HUES48 (cell line): ENCODE measurements around the gene TMC7.

Experiments
- H3K27ac ChIP-seq: one replicate; pipeline ENCODE4 v1.7.0; 2013; ENCODE audit warnings: low read depth, low read length, inconsistent platforms
- H3K27me3 ChIP-seq: 2 replicates; pipeline ENCODE4 v1.6.1; 2013; ENCODE audit warnings: mild to moderate bottlenecking, low read length; ENCODE audit not compliant: control insufficient read depth, insufficient read depth
- H3K36me3 ChIP-seq: 2 replicates; pipeline ENCODE4 v1.6.1; 2013; ENCODE audit warnings: low read length; ENCODE audit not compliant: control insufficient read depth, insufficient read depth
- H3K4me1 ChIP-seq: 2 replicates; pipeline ENCODE4 v1.6.1; 2013; ENCODE audit warnings: mild to moderate bottlenecking, low read length; ENCODE audit not compliant: control insufficient read depth, insufficient read depth
- H3K4me3 ChIP-seq: 2 replicates; pipeline ENCODE4 v1.5.1; 2013; ENCODE audit warnings: mild to moderate bottlenecking, low read depth, low read length
- H3K9ac ChIP-seq: 2 replicates; pipeline ENCODE4 v1.6.1; 2013; ENCODE audit warnings: mild to moderate bottlenecking, low read depth, low read length, moderate library complexity
- H3K9me3 ChIP-seq: 2 replicates; pipeline ENCODE4 v1.6.1; 2013; ENCODE audit warnings: low read length; ENCODE audit not compliant: control insufficient read depth, insufficient read depth

The TMC7 gene

DNA sequence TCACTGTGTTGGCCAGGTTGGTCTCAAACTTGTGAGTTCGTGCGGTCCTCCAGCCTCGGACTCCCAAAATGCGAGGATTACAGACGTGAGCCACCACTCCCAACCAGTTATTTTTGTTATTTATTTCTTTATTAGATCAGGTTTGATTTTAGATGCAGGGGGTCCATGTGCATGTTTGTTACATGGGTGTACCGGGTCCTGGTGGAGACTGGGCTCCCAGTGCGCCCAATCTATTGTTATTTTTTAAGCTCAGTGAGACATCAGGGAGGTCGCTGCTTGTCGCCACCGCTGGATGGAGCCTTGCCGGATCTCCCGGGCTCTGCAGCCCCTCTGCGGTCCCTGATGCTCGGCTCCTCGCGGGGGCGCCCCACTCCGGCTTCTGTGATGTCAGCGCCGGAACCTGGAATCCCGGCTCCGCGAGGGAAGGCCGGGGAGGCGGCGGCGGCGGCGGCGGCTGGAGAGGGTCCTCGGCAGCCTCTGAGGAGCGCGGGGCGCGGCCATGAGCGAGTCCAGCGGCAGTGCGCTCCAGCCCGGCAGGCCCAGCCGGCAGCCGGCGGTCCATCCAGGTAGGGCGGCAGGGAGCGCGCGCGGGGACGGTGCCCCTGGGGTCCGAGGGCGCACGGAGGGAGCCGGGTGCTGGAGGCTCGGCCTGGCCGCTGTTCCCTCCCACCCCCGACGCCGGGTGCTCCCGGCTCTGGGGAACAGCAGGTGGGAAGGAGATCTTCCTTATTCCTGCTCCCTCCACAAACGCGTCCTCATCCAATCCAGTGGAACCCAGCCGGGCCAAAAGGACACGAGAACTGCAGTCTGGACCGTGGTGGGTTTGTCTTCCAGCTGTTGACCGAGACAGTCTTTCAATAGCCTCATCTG, at the start of gene TMC7:
TSS of gene TMC7 (plus strand) at position 370 of the 870 bp plus-strand sequence. CDS start at position 500, 130 bp downstream.
- Histone ChIP-seq H3K4me3 (peak within 1 kb of the TSS; percentile 84), H3K9ac (peak within 1 kb of the TSS; percentile 83; the same call in 1 of the 2 replicates), H3K27me3 (no peaks in the 10 kb centered on the region), H3K4me1 (no peaks in the 10 kb centered on the region), H3K27ac (peak within 1 kb of the TSS; percentile 73), H3K36me3 (no peaks in the 10 kb centered on the region), H3K9me3 (no peaks in the 10 kb centered on the region)

DNA sequence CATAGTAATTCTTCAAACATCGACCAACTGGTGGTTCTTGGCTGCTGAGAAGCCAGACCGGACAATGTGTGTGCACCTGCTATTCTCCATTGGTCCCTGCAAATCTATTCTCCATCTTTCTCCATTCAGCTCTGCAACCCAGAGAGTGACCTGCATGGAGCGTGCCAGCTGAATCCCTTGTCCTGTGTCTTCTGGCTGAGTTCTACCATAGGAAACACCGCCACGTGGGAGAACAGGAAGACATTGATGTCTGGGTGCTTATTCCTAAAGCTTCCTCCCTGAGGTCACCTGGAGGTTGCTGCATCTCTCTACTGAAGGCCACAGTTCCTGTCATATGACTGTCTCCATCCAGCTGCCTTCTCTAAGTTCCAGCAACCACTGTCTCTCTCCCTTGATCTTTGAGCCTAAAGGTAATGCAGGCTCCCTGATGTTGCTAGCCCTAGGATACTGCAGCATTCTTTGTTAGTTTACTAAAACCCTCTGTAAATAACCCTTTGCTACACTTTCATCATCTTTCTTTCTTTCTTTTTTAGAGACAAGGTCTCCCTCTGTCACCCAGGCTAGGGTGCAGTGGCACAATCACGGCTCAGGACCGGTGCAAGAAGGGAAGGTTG, 46.9 kb upstream of the TMC7 start:
- H3K27ac ChIP-seq, result no peak overlapping the region
- H3K4me1 ChIP-seq, result peaks cover 13% of the 10 kb centered on the region
- no peaks in the 10 kb centered on the region for H3K27me3 ChIP-seq
- H3K4me3 ChIP-seq, result no peak overlapping the region
- H3K36me3 ChIP-seq, result no peaks in the 10 kb centered on the region
- H3K9me3 ChIP-seq, result no peaks in the 10 kb centered on the region
- H3K9ac ChIP-seq, result no peak overlapping the region

DNA sequence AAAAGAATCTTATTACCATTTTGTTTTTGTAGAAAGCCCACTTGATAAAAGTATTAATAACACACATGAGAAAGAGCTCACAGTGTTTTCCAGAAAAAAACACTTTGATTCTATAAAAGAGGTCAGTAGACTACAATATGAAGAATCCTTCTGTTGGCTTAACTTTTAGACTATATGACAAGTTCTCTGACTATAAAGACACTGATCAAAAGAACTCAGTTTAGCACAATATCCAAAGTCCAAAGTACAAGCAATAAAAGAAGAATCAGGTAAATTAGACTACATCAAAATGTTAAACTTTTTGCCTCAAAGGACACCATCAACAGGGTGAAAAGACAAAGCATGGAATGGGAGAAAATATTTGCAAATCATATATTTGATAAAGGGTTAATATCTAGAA, 46.3 kb upstream of the TMC7 start:
- H3K4me1 ChIP-seq, result peaks cover 10% of the 10 kb centered on the region

DNA sequence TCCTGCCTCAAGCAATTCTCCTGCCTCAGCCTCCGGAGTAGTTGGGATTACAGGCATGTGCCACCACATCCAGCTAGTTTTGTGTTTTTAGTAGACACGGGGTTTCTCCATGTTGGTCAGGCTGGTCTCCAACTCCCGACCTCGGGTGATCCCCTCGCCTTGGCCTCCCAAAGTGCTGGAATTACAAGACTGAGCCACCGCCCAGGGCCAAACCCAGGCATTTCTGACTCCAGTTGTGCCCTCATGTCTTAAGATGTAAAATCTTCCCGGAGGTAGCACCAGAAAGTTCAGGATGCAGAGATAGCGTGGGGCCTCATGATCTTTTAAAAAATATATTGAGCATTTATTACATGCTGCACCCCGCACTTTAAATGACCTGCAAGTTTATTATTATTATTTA, 44.7 kb upstream of the TMC7 start:
- H3K27me3 ChIP-seq, result no peaks in the 10 kb centered on the region

More for the DNA sequence above, 46.3 kb upstream of the TMC7 start:
- Histone ChIP-seq H3K9me3 (no peaks in the 10 kb centered on the region), H3K9ac (no peak overlapping the region), H3K4me3 (no peak overlapping the region), H3K36me3 (no peaks in the 10 kb centered on the region), H3K27ac (no peak overlapping the region), H3K27me3 (no peaks in the 10 kb centered on the region)

DNA sequence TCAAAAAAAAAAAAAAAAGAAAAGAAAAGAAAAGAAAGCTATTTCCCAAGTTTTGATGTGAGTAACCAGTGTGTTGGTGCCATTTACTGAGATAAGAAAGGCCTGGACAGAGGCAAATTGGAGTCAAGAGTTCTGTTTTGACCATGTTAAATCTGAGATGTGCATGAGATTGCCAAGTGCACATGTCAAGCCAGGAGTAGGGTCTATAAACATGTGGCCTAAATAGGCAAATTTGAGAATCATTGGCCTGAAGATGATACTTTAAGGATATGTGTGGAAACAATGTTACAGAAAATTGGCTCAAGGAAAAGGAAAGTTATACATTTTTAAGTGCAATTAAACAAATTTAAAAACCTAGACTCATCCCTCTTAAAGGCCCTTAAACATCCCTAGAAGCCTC, 42.3 kb upstream of the TMC7 start:
- Histone ChIP-seq H3K27ac (no peak overlapping the region), H3K27me3 (no peaks in the 10 kb centered on the region), H3K4me3 (no peak overlapping the region), H3K9me3 (no peaks in the 10 kb centered on the region), H3K9ac (no peak overlapping the region), H3K4me1 (peaks cover 10% of the 10 kb centered on the region), H3K36me3 (no peaks in the 10 kb centered on the region)

More for the DNA sequence above, 44.7 kb upstream of the TMC7 start:
- no peaks in the 10 kb centered on the region for H3K4me1 ChIP-seq
- no peaks in the 10 kb centered on the region for H3K36me3 ChIP-seq
- no peak overlapping the region for H3K4me3 ChIP-seq
- H3K27ac ChIP-seq, result no peak overlapping the region
- H3K9me3 ChIP-seq, result no peaks in the 10 kb centered on the region
- H3K9ac ChIP-seq, result no peak overlapping the region

DNA sequence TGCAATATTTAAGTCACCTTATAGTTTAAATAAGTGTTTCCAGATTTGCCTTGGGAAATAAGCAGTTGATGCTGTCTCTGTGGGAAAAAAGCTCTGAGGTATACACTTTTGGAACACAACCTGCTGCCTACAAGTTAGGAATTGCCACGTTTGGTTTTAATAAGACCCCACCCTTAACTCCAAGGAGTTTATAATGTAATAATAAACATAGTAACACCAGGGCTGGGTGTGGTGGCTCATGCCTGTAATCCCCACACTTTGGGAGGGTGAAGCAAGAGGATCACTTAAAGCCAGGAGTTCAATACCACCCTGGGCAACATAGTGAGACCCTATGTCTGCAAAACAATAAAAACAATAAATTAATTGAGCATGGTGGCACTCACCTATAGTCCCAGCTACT, 41.7 kb upstream of the TMC7 start:
- Histone ChIP-seq H3K27me3 (no peaks in the 10 kb centered on the region), H3K27ac (no peak overlapping the region), H3K4me1 (peaks cover 10% of the 10 kb centered on the region), H3K4me3 (no peak overlapping the region), H3K9ac (no peak overlapping the region), H3K36me3 (no peaks in the 10 kb centered on the region), H3K9me3 (no peaks in the 10 kb centered on the region)

DNA sequence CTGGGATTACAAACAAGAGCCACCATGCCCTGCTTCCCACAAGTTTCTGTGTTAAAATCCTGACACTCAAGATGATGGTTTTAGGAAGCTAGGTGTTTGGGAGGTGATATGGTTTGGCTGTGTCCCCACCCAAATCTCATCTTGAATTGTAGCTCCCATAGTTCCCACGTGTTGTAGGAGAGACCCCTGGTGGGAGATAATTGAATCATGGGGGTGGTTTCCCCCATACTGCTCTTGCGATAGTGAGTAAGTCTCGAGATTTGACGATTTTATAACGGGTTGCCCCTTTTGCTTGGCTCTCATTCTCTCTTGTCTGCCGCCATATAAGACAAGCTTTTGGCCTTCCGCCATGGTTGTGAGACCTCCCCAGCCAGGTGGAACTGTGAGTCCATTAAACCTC, 40.3 kb upstream of the TMC7 start:
- Histone ChIP-seq H3K36me3 (no peaks in the 10 kb centered on the region), H3K4me1 (peaks cover 10% of the 10 kb centered on the region), H3K27ac (no peak overlapping the region), H3K9me3 (no peaks in the 10 kb centered on the region), H3K9ac (no peak overlapping the region), H3K4me3 (no peak overlapping the region), H3K27me3 (no peaks in the 10 kb centered on the region)

DNA sequence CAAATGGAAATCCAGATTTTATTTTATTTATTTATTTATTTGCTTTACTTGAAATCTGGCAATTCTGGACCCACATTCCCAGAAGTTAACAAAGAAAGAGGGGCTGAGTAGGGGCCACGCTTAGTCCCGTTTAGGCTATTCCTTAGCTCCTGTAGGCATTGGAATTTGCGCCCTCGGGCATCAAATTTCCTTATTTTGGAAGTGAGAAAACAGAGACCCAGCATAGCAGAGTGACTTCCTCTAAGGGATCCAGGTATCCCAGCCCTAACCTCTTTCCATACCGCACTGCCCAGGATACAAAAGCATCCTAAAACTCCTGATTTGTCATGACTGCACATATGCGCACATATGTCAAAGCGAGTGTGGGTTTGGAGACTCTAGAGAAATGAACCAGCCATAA, 38.5 kb upstream of the TMC7 start:
- Histone ChIP-seq H3K27ac (no peak overlapping the region), H3K36me3 (no peaks in the 10 kb centered on the region), H3K27me3 (no peaks in the 10 kb centered on the region), H3K9me3 (no peaks in the 10 kb centered on the region), H3K4me3 (no peak overlapping the region), H3K9ac (no peak overlapping the region), H3K4me1 (peaks cover 10% of the 10 kb centered on the region)

DNA sequence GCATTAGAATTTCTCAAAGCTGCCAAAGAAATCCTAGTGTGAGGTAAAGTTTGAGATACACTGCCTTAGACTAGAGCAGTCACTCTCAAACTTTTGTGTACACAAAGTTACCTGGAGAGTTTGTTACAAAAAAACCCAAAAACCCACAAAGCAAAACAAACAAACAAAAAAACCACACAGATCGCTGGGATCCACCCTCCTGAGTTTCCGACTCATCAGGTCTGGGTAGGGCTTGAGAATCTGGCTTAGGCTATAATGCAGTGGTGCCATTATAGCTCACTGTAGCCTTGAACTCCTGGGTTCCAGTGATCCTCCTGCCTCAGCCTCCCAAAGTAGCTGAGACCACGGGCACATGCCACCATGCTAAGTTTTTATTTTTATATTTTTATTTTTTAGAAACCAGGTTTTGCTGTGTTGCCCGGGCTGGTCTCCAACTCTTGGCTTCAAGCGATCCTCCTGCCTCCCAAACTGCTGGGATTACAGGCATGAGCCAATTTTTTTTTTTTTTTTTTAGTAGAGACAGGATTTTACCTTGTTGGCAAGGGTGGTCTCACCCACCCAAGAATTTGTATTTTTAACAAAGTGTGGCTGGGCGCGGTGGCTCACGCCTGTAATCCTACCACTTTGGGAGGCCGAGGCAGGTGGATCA, 35.2 kb upstream of the TMC7 start:
- H3K9ac ChIP-seq, result no peak overlapping the region
- H3K9me3 ChIP-seq, result no peaks in the 10 kb centered on the region
- H3K27me3 ChIP-seq, result no peaks in the 10 kb centered on the region
- no peak overlapping the region for H3K27ac ChIP-seq
- no peaks in the 10 kb centered on the region for H3K36me3 ChIP-seq
- H3K4me1 ChIP-seq, result peaks cover 10% of the 10 kb centered on the region
- H3K4me3 ChIP-seq, result no peak overlapping the region

DNA sequence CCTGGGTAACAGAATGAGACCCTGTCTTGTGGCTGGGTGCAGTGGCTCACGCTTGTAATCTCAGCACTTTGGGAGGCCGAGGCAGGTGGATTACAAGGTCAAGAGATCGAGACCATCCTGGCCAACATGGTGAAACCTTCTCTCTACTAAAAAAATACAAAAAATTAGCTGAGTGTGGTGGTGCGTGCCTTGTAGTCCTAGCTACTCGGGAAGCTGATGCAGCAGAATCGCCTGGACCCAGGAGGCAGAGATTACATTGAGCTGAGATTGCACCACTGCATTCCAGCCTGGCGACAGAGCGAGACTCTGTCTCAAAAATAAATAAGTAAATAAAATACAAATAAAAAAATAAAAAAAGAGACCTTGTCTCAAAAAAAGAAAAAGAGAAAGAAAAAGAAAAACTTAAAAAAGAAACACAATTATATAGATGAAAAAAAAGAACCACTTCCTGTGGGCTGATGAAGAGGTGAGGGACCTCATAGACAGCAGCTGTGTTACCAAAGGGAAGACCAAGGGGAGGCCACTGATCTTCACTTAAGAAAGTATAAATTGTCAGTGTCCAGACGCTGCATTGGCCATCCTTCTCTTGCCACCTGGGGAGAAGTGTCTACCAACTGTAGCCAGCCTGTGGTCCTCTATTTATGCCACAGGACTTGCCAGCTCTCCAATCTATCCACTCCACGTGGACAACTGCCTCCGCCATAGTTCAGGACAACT, 33.1 kb upstream of the TMC7 start:
- H3K27ac ChIP-seq, result no peak overlapping the region
- no peak overlapping the region for H3K9ac ChIP-seq
- no peak overlapping the region for H3K4me3 ChIP-seq
- H3K9me3 ChIP-seq, result no peaks in the 10 kb centered on the region
- no peaks in the 10 kb centered on the region for H3K36me3 ChIP-seq
- H3K4me1 ChIP-seq, result peaks cover 5% of the 10 kb centered on the region; the same call in 1 of the 2 replicates
- H3K27me3 ChIP-seq, result no peaks in the 10 kb centered on the region
